ENCODE data around the gene CCBE1. TPM values are rescaled to one million over a fixed set of nuclear protein-coding genes. Genes with fewer than 3 reads are reported as not detected.

The CCBE1 gene
- total RNA-seq, 3 donors from 2014 or later (not counting 1 experiment from before 2014, with no cell fraction given): 0.05 TPM; not detected in 2

DNA sequence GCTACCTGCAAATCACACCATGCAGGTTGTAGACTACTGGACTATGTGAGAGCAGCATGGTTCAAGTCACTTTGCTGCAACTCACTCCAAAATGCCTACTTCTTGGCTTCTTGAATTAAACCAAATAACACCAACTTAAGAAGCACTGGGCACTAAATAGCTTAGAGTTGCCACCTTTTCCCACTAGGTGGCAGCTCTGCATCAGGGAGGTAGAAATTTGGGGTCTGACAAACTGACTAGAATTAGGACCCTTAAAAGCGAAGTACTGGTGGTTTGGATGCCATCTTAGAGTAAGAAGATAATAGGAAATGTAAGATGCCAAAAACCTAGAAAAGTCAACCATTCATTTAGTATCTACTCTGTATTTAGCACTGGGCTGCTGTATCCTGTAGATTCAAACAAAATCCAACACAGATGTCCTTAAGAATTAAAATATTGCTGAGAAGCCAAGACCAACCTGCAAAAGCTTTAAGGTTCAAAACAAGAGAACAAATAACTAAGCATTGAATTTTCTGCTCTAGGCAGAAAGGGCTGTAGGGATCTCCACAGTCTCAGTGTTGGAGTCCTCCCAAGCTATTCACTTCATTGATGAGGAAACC is 65.5 kb downstream of the CCBE1 start:
- Histone ChIP-seq H3K27ac (ENCODE audit: low read length) (no peak overlapping the region), H3K4me1 (ENCODE audit: control insufficient read depth, insufficient read depth, low read length) (no peaks in the 10 kb centered on the region), H3K4me3 (ENCODE audit: low read length) (no peak overlapping the region), H3K36me3 (ENCODE audit: control insufficient read depth, insufficient read depth, low read length) (no peaks in the 10 kb centered on the region), H3K27me3 (ENCODE audit: control insufficient read depth, insufficient read depth, low read length) (no peaks in the 10 kb centered on the region), H3K9me3 (ENCODE audit: control insufficient read depth, insufficient read depth, low read length) (no peaks in the 10 kb centered on the region)
- intact Hi-C loops (cut with micrococcal nuclease): no loop called here
- Mint-ChIP-seq H3K27ac (no peak overlapping the region), H3K4me1 (no peaks in the 10 kb centered on the region), H3K4me3 (no peak overlapping the region), H3K36me3 (no peaks in the 10 kb centered on the region), H3K9me3 (no peaks in the 10 kb centered on the region), H3K27me3 (ENCODE audit: low read depth in 2 of 2) (no peaks in the 10 kb centered on the region)
- DNase-seq (no peak), ATAC-seq (no peak)
- TF ChIP-seq, protein P1, sequence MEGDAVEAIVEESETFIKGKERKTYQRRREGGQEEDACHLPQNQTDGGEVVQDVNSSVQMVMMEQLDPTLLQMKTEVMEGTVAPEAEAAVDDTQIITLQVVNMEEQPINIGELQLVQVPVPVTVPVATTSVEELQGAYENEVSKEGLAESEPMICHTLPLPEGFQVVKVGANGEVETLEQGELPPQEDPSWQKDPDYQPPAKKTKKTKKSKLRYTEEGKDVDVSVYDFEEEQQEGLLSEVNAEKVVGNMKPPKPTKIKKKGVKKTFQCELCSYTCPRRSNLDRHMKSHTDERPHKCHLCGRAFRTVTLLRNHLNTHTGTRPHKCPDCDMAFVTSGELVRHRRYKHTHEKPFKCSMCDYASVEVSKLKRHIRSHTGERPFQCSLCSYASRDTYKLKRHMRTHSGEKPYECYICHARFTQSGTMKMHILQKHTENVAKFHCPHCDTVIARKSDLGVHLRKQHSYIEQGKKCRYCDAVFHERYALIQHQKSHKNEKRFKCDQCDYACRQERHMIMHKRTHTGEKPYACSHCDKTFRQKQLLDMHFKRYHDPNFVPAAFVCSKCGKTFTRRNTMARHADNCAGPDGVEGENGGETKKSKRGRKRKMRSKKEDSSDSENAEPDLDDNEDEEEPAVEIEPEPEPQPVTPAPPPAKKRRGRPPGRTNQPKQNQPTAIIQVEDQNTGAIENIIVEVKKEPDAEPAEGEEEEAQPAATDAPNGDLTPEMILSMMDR (IDR thresholded peaks at IDR 0.05): no peak
- 50% methylated on average over 1 of the region's 1 CpG for WGBS (ENCODE audit: insufficient coverage)

DNA sequence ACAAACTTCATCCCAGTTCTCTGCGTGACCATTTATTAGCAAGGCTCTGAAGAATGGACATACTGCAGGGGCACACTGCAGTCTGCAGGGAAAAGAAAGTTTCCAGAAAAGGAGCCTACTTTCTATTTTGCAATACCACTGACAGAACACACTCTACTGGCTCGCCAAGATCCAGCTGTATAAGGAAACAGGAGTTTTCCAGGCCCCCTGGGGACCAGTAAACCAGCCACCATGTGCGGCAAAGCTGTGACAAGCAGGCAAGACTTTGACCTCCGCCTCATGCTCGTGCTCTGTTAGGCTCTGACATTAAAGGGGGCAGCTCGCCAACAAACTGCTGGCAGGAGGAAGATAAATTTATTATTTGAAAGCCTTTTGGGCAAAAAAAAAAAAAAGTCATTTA is 67.3 kb downstream of the CCBE1 start:
- intact Hi-C loops (cut with micrococcal nuclease): no loop called here
- WGBS (ENCODE audit: insufficient coverage): 78% methylated on average over 5 of the region's 6 CpGs

DNA sequence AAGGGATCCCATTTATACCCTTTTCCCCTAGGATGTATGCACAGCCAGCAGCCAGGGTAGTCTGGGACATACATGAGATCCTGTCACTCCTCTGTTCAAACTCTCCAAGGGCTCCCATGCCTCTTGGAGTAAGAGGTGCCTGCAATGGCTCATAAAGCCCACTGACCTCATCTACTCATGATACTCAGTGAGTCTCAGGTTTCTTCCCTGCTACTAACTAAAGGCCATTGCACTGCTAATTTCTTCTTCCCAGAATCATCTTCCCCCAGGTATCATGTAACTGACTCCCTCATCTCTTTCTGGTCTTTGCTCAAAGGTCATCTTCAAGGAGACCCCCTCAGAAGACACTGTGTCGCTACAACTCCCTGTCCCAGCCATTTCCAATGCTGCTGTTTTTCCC is 68.2 kb downstream of the CCBE1 start:
- DNase-seq (no peak), ATAC-seq (no peak)
- no peak overlapping the region for H3K27ac ChIP-seq (ENCODE audit: low read length)
- H3K4me3 ChIP-seq (ENCODE audit: low read length): no peak overlapping the region
- WGBS (ENCODE audit: insufficient coverage): 73% methylated on average over 1 of the region's 1 CpG
- TF ChIP-seq, protein P1 (IDR thresholded peaks at IDR 0.05): no peak
- no peaks in the 10 kb centered on the region for H3K27me3 ChIP-seq (ENCODE audit: control insufficient read depth, insufficient read depth, low read length)
- no peaks in the 10 kb centered on the region for H3K4me1 ChIP-seq (ENCODE audit: control insufficient read depth, insufficient read depth, low read length)
- Mint-ChIP-seq H3K27me3 (ENCODE audit: low read depth in 2 of 2) (no peaks in the 10 kb centered on the region), H3K9me3 (no peaks in the 10 kb centered on the region), H3K4me1 (no peaks in the 10 kb centered on the region), H3K4me3 (no peak overlapping the region), H3K36me3 (no peaks in the 10 kb centered on the region), H3K27ac (no peak overlapping the region)
- no peaks in the 10 kb centered on the region for H3K36me3 ChIP-seq (ENCODE audit: control insufficient read depth, insufficient read depth, low read length)
- H3K9me3 ChIP-seq (ENCODE audit: control insufficient read depth, insufficient read depth, low read length): no peaks in the 10 kb centered on the region
- intact Hi-C loops (cut with micrococcal nuclease): no loop called here

More for the DNA sequence above, 67.3 kb downstream of the CCBE1 start:
- Mint-ChIP-seq H3K36me3 (no peaks in the 10 kb centered on the region), H3K4me3 (no peak overlapping the region), H3K27me3 (ENCODE audit: low read depth in 2 of 2) (no peaks in the 10 kb centered on the region), H3K4me1 (no peaks in the 10 kb centered on the region), H3K9me3 (no peaks in the 10 kb centered on the region), H3K27ac (no peak overlapping the region)
- Histone ChIP-seq H3K4me3 (ENCODE audit: low read length) (no peak overlapping the region), H3K9me3 (ENCODE audit: control insufficient read depth, insufficient read depth, low read length) (no peaks in the 10 kb centered on the region), H3K27me3 (ENCODE audit: control insufficient read depth, insufficient read depth, low read length) (no peaks in the 10 kb centered on the region), H3K36me3 (ENCODE audit: control insufficient read depth, insufficient read depth, low read length) (no peaks in the 10 kb centered on the region), H3K4me1 (ENCODE audit: control insufficient read depth, insufficient read depth, low read length) (no peaks in the 10 kb centered on the region), H3K27ac (ENCODE audit: low read length) (no peak overlapping the region)
- DNase-seq: no peak
- TF ChIP-seq, protein P1 (IDR thresholded peaks at IDR 0.05): no peak
- ATAC-seq: no peak

DNA sequence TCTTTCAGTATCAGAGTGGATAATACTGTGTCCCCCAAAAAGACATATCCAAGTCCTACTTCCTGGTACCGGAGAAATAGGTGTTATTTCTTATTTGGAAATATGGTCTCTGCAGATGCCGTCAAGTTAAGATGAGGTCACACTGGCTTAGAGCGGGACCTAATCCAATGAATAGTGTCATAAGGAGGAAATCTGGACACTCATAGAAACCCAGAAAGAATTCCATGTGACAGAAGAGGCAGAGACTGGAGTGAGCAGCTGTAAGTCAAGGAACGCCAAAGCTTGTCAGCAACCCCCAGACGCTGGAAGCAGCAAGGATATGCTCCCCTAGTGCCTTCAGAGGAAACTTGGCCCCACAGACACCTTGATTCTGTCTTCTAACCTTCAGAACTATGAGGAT is 69.8 kb downstream of the CCBE1 start:
- H3K4me1 ChIP-seq (ENCODE audit: control insufficient read depth, insufficient read depth, low read length): no peaks in the 10 kb centered on the region
- no peak overlapping the region for H3K4me3 Mint-ChIP-seq
- H3K9me3 Mint-ChIP-seq: no peaks in the 10 kb centered on the region
- H3K27ac Mint-ChIP-seq: no peak overlapping the region
- H3K27me3 Mint-ChIP-seq (ENCODE audit: low read depth in 2 of 2): no peaks in the 10 kb centered on the region
- H3K9me3 ChIP-seq (ENCODE audit: control insufficient read depth, insufficient read depth, low read length): no peaks in the 10 kb centered on the region
- H3K27me3 ChIP-seq (ENCODE audit: control insufficient read depth, insufficient read depth, low read length): no peaks in the 10 kb centered on the region
- H3K4me3 ChIP-seq (ENCODE audit: low read length): no peak overlapping the region
- WGBS (ENCODE audit: insufficient coverage): 91% methylated on average over 4 of the region's 5 CpGs
- no peaks in the 10 kb centered on the region for H3K36me3 ChIP-seq (ENCODE audit: control insufficient read depth, insufficient read depth, low read length)
- DNase-seq (no peak), ATAC-seq (no peak)
- no peaks in the 10 kb centered on the region for H3K36me3 Mint-ChIP-seq
- intact Hi-C loops (cut with micrococcal nuclease): no loop called here
- TF ChIP-seq, protein P1 (IDR thresholded peaks at IDR 0.05): no peak
- H3K27ac ChIP-seq (ENCODE audit: low read length): no peak overlapping the region
- no peaks in the 10 kb centered on the region for H3K4me1 Mint-ChIP-seq

Data from natural killer cell (primary cell).